Choroid plexus epithelial cell (primary cell): ENCODE results near the gene SPTLC3.

Experiments
- DNase-seq: peaks from one replicate; pipeline ENCODE4 v3.0.0-alpha.2; 2010; ENCODE audit warnings: low read depth
- H3K4me3 ChIP-seq: 2 replicates; pipeline ENCODE4 v1.5.1; 2011; ENCODE audit warnings: low read depth, mild to moderate bottlenecking, control low read depth, low read length, moderate library complexity
- TF ChIP-seq, protein P1 (sequence below): conservative IDR thresholded peaks from 2 replicates; pipeline ENCODE4 v1.5.1; 2011; ENCODE audit warnings: low read depth, mild to moderate bottlenecking, control low read depth, inconsistent platforms, low read length, moderate library complexity

The SPTLC3 gene

DNA sequence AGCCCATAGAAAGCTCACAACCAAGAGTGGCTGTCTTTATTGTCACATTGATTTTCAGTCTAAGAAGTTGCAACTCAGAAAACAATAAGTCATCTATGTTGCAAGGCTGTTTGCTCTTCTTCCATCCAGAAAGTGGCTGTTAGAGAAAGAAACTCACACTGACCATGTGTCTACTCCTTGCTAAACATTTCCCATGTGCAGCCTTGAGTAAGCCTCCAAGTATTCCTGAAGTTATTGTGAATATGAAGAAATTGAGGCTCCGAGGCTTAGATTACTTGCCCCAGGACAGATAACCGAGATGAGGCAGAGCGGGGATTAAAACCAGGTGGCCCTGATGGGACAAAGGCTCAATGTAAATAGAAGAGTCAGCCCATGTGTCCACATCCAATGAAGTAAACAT, 105.0 kb downstream of the SPTLC3 start:
- DNase-seq: no peak
- TF ChIP-seq, protein P1, sequence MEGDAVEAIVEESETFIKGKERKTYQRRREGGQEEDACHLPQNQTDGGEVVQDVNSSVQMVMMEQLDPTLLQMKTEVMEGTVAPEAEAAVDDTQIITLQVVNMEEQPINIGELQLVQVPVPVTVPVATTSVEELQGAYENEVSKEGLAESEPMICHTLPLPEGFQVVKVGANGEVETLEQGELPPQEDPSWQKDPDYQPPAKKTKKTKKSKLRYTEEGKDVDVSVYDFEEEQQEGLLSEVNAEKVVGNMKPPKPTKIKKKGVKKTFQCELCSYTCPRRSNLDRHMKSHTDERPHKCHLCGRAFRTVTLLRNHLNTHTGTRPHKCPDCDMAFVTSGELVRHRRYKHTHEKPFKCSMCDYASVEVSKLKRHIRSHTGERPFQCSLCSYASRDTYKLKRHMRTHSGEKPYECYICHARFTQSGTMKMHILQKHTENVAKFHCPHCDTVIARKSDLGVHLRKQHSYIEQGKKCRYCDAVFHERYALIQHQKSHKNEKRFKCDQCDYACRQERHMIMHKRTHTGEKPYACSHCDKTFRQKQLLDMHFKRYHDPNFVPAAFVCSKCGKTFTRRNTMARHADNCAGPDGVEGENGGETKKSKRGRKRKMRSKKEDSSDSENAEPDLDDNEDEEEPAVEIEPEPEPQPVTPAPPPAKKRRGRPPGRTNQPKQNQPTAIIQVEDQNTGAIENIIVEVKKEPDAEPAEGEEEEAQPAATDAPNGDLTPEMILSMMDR: no peak

DNA sequence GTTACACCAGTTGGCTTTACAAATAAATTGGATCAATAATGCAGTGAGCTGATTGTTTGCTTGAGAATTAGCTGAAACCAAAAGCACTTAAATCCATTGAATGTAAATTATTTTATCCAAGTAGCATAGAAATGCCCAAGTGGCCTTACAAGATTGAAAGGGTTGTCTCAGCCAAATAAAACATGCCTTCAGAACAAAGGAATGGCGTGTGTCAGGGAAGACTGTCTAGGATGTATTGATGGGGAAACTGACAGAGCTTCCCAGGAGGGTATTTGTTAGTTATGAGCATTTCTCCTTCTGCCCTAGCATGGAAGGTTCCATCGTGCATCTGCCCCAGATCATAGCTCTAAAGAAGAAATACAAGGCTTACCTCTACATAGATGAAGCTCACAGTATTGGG, 108.4 kb downstream of the SPTLC3 start:
- no peak for DNase-seq
- TF ChIP-seq, protein P1: no peak
- no peak overlapping the region for H3K4me3 ChIP-seq

More for the DNA sequence above, 105.0 kb downstream of the SPTLC3 start:
- H3K4me3 ChIP-seq: no peak overlapping the region

DNA sequence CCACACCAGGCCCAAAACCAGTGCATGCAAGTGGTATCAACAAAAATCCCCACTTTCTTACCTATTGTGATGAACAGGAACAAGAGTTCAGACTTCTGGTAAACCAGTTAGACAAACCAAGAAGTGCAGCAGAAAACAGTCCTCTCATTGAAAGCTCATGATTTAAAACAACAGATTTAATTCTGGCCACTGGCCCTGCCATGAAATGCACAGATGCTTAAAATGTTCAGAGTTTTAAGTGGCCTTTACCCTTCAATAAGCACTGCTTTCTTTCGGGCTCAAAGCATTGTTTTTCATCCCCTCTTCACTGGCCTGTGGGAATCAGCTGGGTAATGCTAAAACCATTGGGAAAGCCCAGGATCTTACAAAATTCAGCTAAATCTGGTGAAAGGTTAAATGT, 109.9 kb downstream of the SPTLC3 start:
- H3K4me3 ChIP-seq: no peak overlapping the region
- TF ChIP-seq, protein P1: no peak
- no peak for DNase-seq

DNA sequence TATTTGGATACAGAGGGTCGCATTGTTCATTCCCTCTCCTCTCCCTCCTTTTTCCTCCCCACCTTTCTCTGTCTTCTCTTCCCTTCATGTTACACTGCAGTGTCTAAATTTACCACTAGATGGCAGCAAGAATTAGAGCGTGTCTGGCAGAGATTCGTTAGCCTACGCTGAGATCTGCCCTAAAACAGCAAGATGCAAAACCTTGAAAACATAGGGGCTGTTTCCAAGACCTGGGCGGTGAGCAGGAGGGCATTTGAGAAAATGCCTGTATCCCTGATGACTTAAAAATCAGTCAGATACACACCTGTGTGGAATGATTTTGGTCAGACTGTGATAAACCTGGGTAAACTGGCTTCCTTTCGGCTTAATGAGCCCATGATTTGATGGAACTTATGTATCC, 110.8 kb downstream of the SPTLC3 start:
- TF ChIP-seq, protein P1: peak; percentile 94
- H3K4me3 ChIP-seq: no peak overlapping the region
- DNase-seq: peak; percentile 79

DNA sequence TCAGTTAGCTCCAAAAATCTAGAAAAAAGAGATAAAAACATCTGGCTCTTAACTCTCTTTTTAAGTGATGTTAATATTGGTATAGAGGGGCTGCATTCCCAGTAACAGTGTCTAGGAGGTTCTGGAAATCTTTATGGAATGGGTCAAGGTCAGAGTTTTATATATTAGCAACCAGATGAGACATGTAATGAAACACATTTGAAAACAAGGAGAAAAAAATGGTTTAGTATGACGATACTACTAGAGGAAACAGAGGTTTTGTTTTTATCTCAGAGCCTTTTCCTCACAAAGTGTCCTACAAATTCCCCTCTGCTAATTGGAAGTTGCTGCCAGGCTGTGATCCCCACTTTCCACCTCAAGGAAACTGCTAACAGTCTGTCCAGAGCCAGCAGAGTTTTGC, 111.7 kb downstream of the SPTLC3 start:
- H3K4me3 ChIP-seq: no peak overlapping the region
- no peak for DNase-seq
- TF ChIP-seq, protein P1: no peak

DNA sequence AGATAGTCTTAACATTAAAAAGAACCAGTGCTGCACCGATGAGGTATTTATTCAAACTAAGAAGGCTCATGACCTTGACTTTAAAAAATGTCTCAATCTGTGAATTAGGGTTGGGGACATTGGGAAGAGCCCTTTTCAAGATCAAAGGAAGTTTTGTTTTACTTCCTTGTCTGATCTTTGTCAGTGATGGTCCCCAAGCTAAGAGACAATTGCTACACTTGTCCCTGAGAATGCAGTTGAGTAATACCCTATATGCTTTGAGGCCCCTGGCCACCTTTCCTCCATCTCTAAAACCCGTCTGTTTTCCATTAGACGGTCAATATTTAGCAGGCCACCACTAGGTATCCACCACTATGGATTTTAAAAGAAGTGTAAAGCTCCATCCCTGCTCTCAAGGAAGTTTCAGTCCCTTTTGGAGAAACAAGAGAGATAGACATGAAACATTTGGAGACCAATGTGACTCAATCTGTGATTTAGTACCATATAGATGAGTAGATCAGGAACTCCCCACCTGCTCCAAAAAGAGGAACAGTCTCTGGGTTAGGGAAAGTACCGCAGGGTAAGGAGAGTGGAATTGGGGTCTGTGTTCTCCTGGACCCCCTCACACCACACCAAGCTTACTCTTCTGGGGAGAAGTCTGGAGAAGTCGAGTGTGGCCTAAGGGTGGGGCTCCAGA, 113.2 kb downstream of the SPTLC3 start:
- no peak overlapping the region for H3K4me3 ChIP-seq
- DNase-seq: no peak
- TF ChIP-seq, protein P1: no peak

DNA sequence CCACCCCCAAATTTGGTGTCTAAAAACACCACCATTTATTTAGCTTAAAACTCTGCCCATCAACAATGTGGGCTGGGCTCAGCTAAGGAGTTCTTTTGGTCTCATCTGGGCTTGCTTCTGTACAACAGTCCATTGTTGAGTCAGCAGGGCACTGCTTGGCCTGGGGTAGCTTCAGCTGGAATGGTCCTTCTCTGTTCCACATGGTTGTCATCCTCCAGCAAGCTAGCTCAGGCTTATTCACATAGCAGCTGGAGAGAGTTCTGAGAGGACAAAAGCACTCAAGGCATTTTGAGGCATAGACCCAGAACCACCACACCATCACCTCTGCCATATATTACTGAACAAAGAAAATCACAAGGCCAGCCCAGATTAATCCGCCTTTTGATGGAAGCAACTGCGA, 116.7 kb downstream of the SPTLC3 start:
- H3K4me3 ChIP-seq: no peak overlapping the region
- no peak for DNase-seq
- TF ChIP-seq, protein P1: no peak
